GM12878 (cell line): Measurements from ENCODE around the gene ACSF3. TPM values are rescaled to one million over a fixed set of nuclear protein-coding genes. Genes with fewer than 3 reads are reported as not detected.

Experiments used
- ATAC-seq: fragments of 200-7000 bp; cut with Tn5 transposase; 3 replicates; pipeline ENCODE4 v1.9.1; 2020; ENCODE audit warnings: mild to moderate bottlenecking, moderate library complexity
- BruUV-seq: library from RNA; stranded (reverse); fragments of 400-500 nt; replicated peaks from 2 replicates; lab custom pipeline; 2021; lab: Mats Ljungman, UMichigan
- CTCF ChIA-PET: fragments of 300-600 bp; sonication (Branson Sonifier 250); formaldehyde crosslinking; extraction: SDS; loops from one replicate; lab custom pipeline; 2021; ENCODE audit warnings: inconsistent platforms; lab: Yijun Ruan, JAX
- POLR2A ChIA-PET: fragments of 350-600 bp; formaldehyde crosslinking; extraction: SDS; loops from one replicate; lab custom pipeline; 2021; ENCODE audit warnings: inconsistent platforms; lab: Charles Lee
- RAD21 ChIA-PET: fragments of 300-600 bp; sonication (Branson Sonifier 250); formaldehyde crosslinking; loops from one replicate; lab custom pipeline; 2023; ENCODE audit warnings: antibody characterized with exemption; ENCODE audit not compliant: unreplicated experiment; lab: Charles Lee
- SMC1A ChIA-PET: fragments of 300-600 bp; sonication (Branson Sonifier 250); formaldehyde crosslinking; loops from one replicate; lab custom pipeline; 2023; ENCODE audit not compliant: unreplicated experiment, uncharacterized antibody; lab: Charles Lee
- DNase-seq: peaks from one replicate; pipeline ENCODE4 v3.0.0-alpha.2; 2011; ENCODE audit warnings: low read depth, low spot score
- FAIRE-seq: peaks from 3 replicates; lab custom pipeline; 2011; peaks lifted over from hg19 to GRCh38; lab: Jason Lieb, UNC
- H2AFZ ChIP-seq: 2 replicates; pipeline ENCODE4 v1.6.0; 2011; ENCODE audit warnings: low read depth, low read length, control low read depth; ENCODE audit not compliant: control insufficient read depth
- H3K27ac ChIP-seq: 2 replicates; pipeline ENCODE4 v1.5.1; 2011; ENCODE audit warnings: control low read depth; ENCODE audit not compliant: control insufficient read depth, insufficient read depth
- H3K27me3 ChIP-seq, 2 experiments: replicated peaks in 1 of 2; 2 replicates each; pipeline versions ENCODE4 v1.6.0 to v1.6.1; 2011; ENCODE audit warnings: low read length in 1 of 2; ENCODE audit not compliant: control insufficient read depth in 2 of 2, insufficient read depth in 2 of 2
- H3K36me3 ChIP-seq, 2 experiments: 2 replicates each; pipeline ENCODE4 v1.5.1; 2011; ENCODE audit warnings: low read length in 1 of 2; ENCODE audit not compliant: control insufficient read depth in 2 of 2, insufficient read depth in 2 of 2
- H3K4me1 ChIP-seq: 2 replicates; pipeline ENCODE4 v1.6.1; 2011; ENCODE audit warnings: mild to moderate bottlenecking, low read length, moderate library complexity, mixed read lengths; ENCODE audit not compliant: control insufficient read depth, insufficient read depth
- H3K4me2 ChIP-seq: 2 replicates; pipeline ENCODE4 v1.6.0; 2011; ENCODE audit warnings: control low read depth; ENCODE audit not compliant: control insufficient read depth, insufficient read depth
- H3K4me3 ChIP-seq: fragments of 200-600 bp; sonication (generic); 2 replicates; pipeline ENCODE4 v1.5.1; 2016
- H3K79me2 ChIP-seq: 2 replicates; pipeline ENCODE4 v1.6.0; 2011; ENCODE audit warnings: low read length; ENCODE audit not compliant: control insufficient read depth, insufficient read depth
- H3K9ac ChIP-seq: 2 replicates; pipeline ENCODE4 v1.8.0; 2011; ENCODE audit warnings: low read length, control low read depth, mixed read lengths; ENCODE audit not compliant: control insufficient read depth, insufficient read depth
- H3K9me3 ChIP-seq: replicated peaks from 3 replicates; pipeline ENCODE4 v1.5.1; 2011; ENCODE audit warnings: mild to moderate bottlenecking, low read length; ENCODE audit not compliant: control insufficient read depth, insufficient read depth
- H4K20me1 ChIP-seq: 2 replicates; pipeline ENCODE4 v1.6.0; 2011; ENCODE audit not compliant: control insufficient read depth, insufficient read depth
- CEBPZ ChIP-seq: fragments of 150-350 bp; IDR thresholded peaks from 2 replicates; pipeline ENCODE4 v1.6.1; 2016; ENCODE audit warnings: low read depth, low read length
- FOXK2 ChIP-seq: fragments of 450-650 bp; IDR thresholded peaks from 2 replicates; pipeline ENCODE4 v1.6.1; 2017; ENCODE audit warnings: mild to moderate bottlenecking, moderate library complexity
- WGBS: methylation state at CpG from one replicate; pipeline ENCODE4 v1.1.6; 2016; ENCODE audit warnings: low lambda C conversion rate; ENCODE audit not compliant: insufficient replicate concordance, insufficient coverage; ENCODE audit errors: missing lambda C conversion rate; 5-methylcytosine and 5-hydroxymethylcytosine counted together
- in situ Hi-C: fragments of 300-500 bp; cut with MboI; formaldehyde crosslinking; loops from 9 replicates; pipeline ENCODE4 v1.14.3; 2018; ENCODE audit warnings: mixed read lengths
- intact Hi-C: fragments of 100-400 bp; cut with micrococcal nuclease; formaldehyde crosslinking; loops from one replicate; pipeline ENCODE4 v1.14.2; 2022; ENCODE audit not compliant: unreplicated experiment
- polyA plus RNA-seq, 11 experiments: library from polyadenylated mRNA; depleted of rRNA in 4 of 11; unstranded in 6 of 11; stranded (reverse) in 5 of 11; fragments of >200 nt; fragmentation: Nextera tagmentation in 4 of 11; fragmentation: Illumina TruSeq in 1 of 11; extraction: Ambion mirVana in 4 of 11; extraction: Trizol in 1 of 11; gene quantifications; 1 replicate in 1 of 11; 2 replicates in 10 of 11; pipeline versions ENCODE4 v1.2.1 to v1.2.3, GENCODE V29; 2011 to 2016; ENCODE audit warnings: inconsistent platforms in 2 of 11, missing spikeins in 2 of 11, low read depth in 1 of 11
- total RNA-seq, 4 experiments: library from RNA; depleted of rRNA in 3 of 4; stranded (reverse); fragments of >200 nt in 3 of 4; fragmentation: Illumina TruSeq in 1 of 4; extraction: Trizol in 1 of 4; gene quantifications; 2 replicates each; pipeline versions ENCODE4 v1.2.1 to v1.2.3, GENCODE V29; 2013 to 2021

Gene ACSF3
- total and polyA plus RNA-seq, 10 of the 15 experiments (the other 5 are each of a cell fraction or from before 2014, with no cell fraction given) = 1.0 to 44.4 (median 25.8) TPM

GRCh38 chr16:89195521-89196171 lies 102.0 kb downstream of the ACSF3 start:
- no peak overlapping the region for H3K4me2 ChIP-seq
- peaks cover 1 to 3% of the 10 kb centered on the region in 2 experiments; a peak in 2 of 4 replicates for H3K27me3 ChIP-seq
- no peaks in the 10 kb centered on the region for H3K4me1 ChIP-seq
- POLR2A ChIA-PET = no interaction called here
- CTCF ChIA-PET = no interaction called here
- H3K9ac ChIP-seq = no peak overlapping the region
- intact Hi-C loops (no loop called here), in situ Hi-C loops (no loop called here)
- FAIRE-seq = no peak
- no peak for DNase-seq
- 69% methylated on average over 21 of the region's 21 CpGs for WGBS
- no peak for ATAC-seq
- H3K4me3 ChIP-seq = no peak overlapping the region
- TF ChIP-seq CEBPZ (no peak), FOXK2 (no peak)
- no TSS peak for BruUV-seq
- no peaks in the 10 kb centered on the region for H3K9me3 ChIP-seq
- no peaks in the 10 kb centered on the region for H4K20me1 ChIP-seq
- no peak overlapping the region for H3K27ac ChIP-seq
- RAD21 ChIA-PET = no interaction called here
- H3K79me2 ChIP-seq = no peaks in the 10 kb centered on the region
- SMC1A ChIA-PET = no interaction called here
- H2AFZ ChIP-seq = no peak overlapping the region
- no peaks in the 10 kb centered on the region for H3K36me3 ChIP-seq
